Measurements from ENCODE around the gene LCE3C.
"Not testable (repeated sequence)": the region's sequence is repeated elsewhere in the genome, so short reads cannot be mapped to it uniquely, and the experiment has no call there.

Gene LCE3C, protein sequence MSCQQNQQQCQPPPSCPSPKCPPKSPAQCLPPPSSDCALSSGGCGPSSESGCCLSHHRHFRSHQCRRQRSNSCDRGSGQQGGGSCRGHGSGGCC

GRCh38 chr1:152599934-152600333, at the start of gene LCE3C:
Gene LCE3C, plus strand, starts transcription at chr1:152600234. Its CDS starts 498 bp downstream, at chr1:152600732.
- TF ChIP-seq CTCF (IDR thresholded peaks at IDR 0.05; ENCODE audit: low read depth, low read length) = no peak
- no peak for DNase-seq (ENCODE audit: low read depth in 2 of 2)
- H3K4me3 ChIP-seq (replicated peaks in 1 of 2; ENCODE audit: low read depth in 2 of 2, low read length in 2 of 2) = no peak within 1 kb of the TSS

DNA sequence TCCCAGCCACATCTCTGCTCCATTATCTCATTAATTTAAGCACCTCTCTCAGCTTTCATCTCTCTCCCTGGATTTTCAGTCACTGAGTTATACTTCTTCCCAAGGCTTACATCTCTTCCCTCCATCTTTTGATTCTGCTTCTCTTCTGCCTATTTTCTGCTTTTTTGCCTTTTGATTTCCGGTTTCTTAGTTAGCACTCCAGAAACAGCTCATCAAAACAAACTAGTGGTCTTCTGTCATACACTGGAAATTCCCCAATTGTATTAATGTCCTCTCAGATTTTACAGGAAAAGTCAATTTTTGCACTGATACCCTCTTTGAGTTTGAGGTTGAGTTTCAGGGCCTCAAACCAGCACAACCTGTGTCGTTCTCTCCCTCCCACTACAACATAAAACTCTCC, 34.9 kb upstream of the LCE3C start:
- no peak for TF ChIP-seq CTCF (IDR thresholded peaks at IDR 0.05; ENCODE audit: low read depth, low read length)
- DNase-seq (ENCODE audit: low read depth in 2 of 2) = no peak
- H3K4me3 ChIP-seq (replicated peaks in 1 of 2; ENCODE audit: low read depth in 2 of 2, low read length in 2 of 2) = no peak overlapping the region

- no peak for DNase-seq (ENCODE audit: low read depth in 2 of 2)
- no peak overlapping the region for H3K4me3 ChIP-seq (replicated peaks in 1 of 2; ENCODE audit: low read depth in 2 of 2, low read length in 2 of 2)
- no peak for TF ChIP-seq CTCF (IDR thresholded peaks at IDR 0.05; ENCODE audit: low read depth, low read length)
These were observed 34.4 kb upstream of the LCE3C start for GRCh38 chr1:152565535-152566215.

GRCh38 chr1:152566681-152567080, 33.4 kb upstream of the LCE3C start, which contains the start of gene LCE3E:
Gene LCE3E, minus strand, starts transcription at chr1:152566780. Its CDS starts 572 bp downstream, at chr1:152566208.
- DNase-seq (ENCODE audit: low read depth in 2 of 2) = no peak
- TF ChIP-seq CTCF (IDR thresholded peaks at IDR 0.05; ENCODE audit: low read depth, low read length) = no peak
- no peak within 1 kb of the TSS for H3K4me3 ChIP-seq (replicated peaks in 1 of 2; ENCODE audit: low read depth in 2 of 2, low read length in 2 of 2)

DNA sequence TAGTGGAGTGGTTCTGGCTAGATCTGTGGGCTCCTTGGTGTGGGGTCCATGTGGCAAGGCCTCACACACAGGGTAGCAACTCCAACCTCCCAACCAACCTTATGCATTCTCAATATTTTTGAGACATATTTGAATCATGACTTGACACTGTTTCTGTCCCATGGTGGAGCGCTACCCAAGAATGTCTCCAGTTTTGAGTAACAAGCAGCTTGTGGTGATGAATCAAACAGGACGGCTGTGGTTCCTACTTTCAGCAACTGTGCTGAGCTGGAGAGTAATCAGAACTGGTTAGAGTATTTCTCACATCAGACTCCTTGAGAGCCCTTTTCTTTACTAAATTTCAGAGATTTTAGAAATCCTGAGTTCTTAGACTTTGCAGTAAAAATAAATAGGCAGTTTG, 22.9 kb upstream of the LCE3C start:
- DNase-seq (ENCODE audit: low read depth in 2 of 2) = no peak
- H3K4me3 ChIP-seq (replicated peaks in 1 of 2; ENCODE audit: low read depth in 2 of 2, low read length in 2 of 2) = no peak overlapping the region
- no peak for TF ChIP-seq CTCF (IDR thresholded peaks at IDR 0.05; ENCODE audit: low read depth, low read length)

GRCh38 chr1:152579526-152579925, 20.5 kb upstream of the LCE3C start:
- H3K4me3 ChIP-seq (replicated peaks in 1 of 2; ENCODE audit: low read depth in 2 of 2, low read length in 2 of 2); DNase-seq (ENCODE audit: low read depth in 2 of 2): not testable (repeated sequence)

- no peak for TF ChIP-seq CTCF (IDR thresholded peaks at IDR 0.05; ENCODE audit: low read depth, low read length)
- no peak for DNase-seq (ENCODE audit: low read depth in 2 of 2)
- no peak within 1 kb of the TSS for H3K4me3 ChIP-seq (replicated peaks in 1 of 2; ENCODE audit: low read depth in 2 of 2, low read length in 2 of 2)
These were observed 19.6 kb upstream of the LCE3C start, which contains the start of gene LCE3D for GRCh38 chr1:152580433-152580832. Gene LCE3D, minus strand, starts transcription at chr1:152580516. Its CDS starts 580 bp downstream, at chr1:152579936.

Data from cardiac fibroblast (primary cell).